Panc1 (cell line): ENCODE data around the gene ARID2.

ENCODE experiments used
- CTCF ChIP-seq: fragments of 450-650 bp; IDR thresholded peaks from 2 replicates; pipeline ENCODE4 v1.5.1; 2017; ENCODE audit warnings: mild to moderate bottlenecking
- POLR2AphosphoS5 ChIP-seq: IDR thresholded peaks from 2 replicates; pipeline ENCODE4 v1.6.1; 2012; ENCODE audit warnings: mild to moderate bottlenecking, low read depth, low read length, moderate library complexity
- REST ChIP-seq, 2 experiments: IDR thresholded peaks; 2 replicates each; pipeline ENCODE4 v1.6.1; 2011 to 2012; ENCODE audit warnings: low read depth in 2 of 2, control low read depth in 1 of 2, low read length in 1 of 2, mild to moderate bottlenecking in 1 of 2, moderate library complexity in 1 of 2; ENCODE audit not compliant: insufficient read depth in 1 of 2

- TF ChIP-seq CTCF (no peak), REST (IDR thresholded peaks at IDR 0.05; ENCODE audit: insufficient read depth in 1 of 2, low read depth in 2 of 2, low read length in 1 of 2) (no peak), POLR2AphosphoS5 (no peak)
Measured at GRCh38 chr12:45680362-45680761, 49.1 kb upstream of the ARID2 start.
